Caco-2 (cell line): ENCODE measurements around the gene FMN1. TPM values are rescaled to one million over a fixed set of nuclear protein-coding genes. Genes with fewer than 3 reads are reported as not detected.
"Not testable (repeated sequence)": the region's sequence is repeated elsewhere in the genome, so short reads cannot be mapped to it uniquely, and the experiment has no call there.

Source experiments
- BruUV-seq: library from RNA; stranded (reverse); fragments of 400-500 nt; replicated peaks from 2 replicates; lab custom pipeline; 2021; lab: Mats Ljungman, UMichigan
- CTCF ChIA-PET: fragments of 300-600 bp; sonication (Branson Sonifier 250); formaldehyde crosslinking; loops from one replicate; lab custom pipeline; 2022; ENCODE audit warnings: antibody characterized with exemption; lab: Charles Lee
- POLR2A ChIA-PET: fragments of 300-600 bp; sonication (Branson Sonifier 250); formaldehyde crosslinking; loops from one replicate; lab custom pipeline; 2022; ENCODE audit warnings: antibody characterized with exemption; lab: Charles Lee
- DNase-seq, 2 experiments: peaks; one replicate each; pipeline versions ENCODE4 v3.0.0 to v3.0.0-alpha.2; 2020 to 2022
- H3K27me3 ChIP-seq: replicated peaks from 2 replicates; pipeline ENCODE4 v1.6.0; 2011; ENCODE audit warnings: low read length; ENCODE audit not compliant: control insufficient read depth, insufficient read depth
- H3K36me3 ChIP-seq: 2 replicates; pipeline ENCODE4 v1.5.1; 2011; ENCODE audit warnings: low read length; ENCODE audit not compliant: control insufficient read depth, insufficient read depth
- H3K4me1 ChIP-seq: fragments of 250-450 bp; sonication (Bioruptor Pico); 2 replicates; pipeline ENCODE4 v1.5.1; 2020; ENCODE audit warnings: mild to moderate bottlenecking
- H3K4me3 ChIP-seq: 2 replicates; pipeline ENCODE4 v1.5.1; 2011; ENCODE audit warnings: low read depth, mild to moderate bottlenecking, control low read depth, low read length
- H3K9me3 ChIP-seq: fragments of 250-450 bp; sonication (Bioruptor Pico); 2 replicates; pipeline ENCODE4 v1.5.1; 2020; ENCODE audit warnings: mild to moderate bottlenecking, moderate library complexity
- H3K27ac Mint-ChIP-seq: one replicate; pipeline ENCODE4 v1.8.0; 2022; ENCODE audit warnings: mixed read lengths; ENCODE audit not compliant: unreplicated experiment
- H3K27me3 Mint-ChIP-seq: one replicate; pipeline ENCODE4 v1.8.0; 2022; ENCODE audit warnings: mixed read lengths; ENCODE audit not compliant: insufficient read depth, unreplicated experiment
- H3K36me3 Mint-ChIP-seq: one replicate; pipeline ENCODE4 v1.8.0; 2022; ENCODE audit warnings: mild to moderate bottlenecking, mixed read lengths; ENCODE audit not compliant: insufficient read depth, unreplicated experiment
- H3K4me1 Mint-ChIP-seq: one replicate; pipeline ENCODE4 v1.8.0; 2022; ENCODE audit warnings: low read depth, mixed read lengths; ENCODE audit not compliant: unreplicated experiment
- H3K4me3 Mint-ChIP-seq: one replicate; pipeline ENCODE4 v1.8.0; 2022; ENCODE audit warnings: mild to moderate bottlenecking, moderate library complexity, mixed read lengths; ENCODE audit not compliant: unreplicated experiment
- H3K9me3 Mint-ChIP-seq: one replicate; pipeline ENCODE4 v1.8.0; 2022; ENCODE audit warnings: mixed read lengths; ENCODE audit not compliant: unreplicated experiment
- intact Hi-C: fragments of 100-400 bp; cut with micrococcal nuclease; formaldehyde crosslinking; loops from one replicate; pipeline ENCODE4 v1.10.0; 2022; ENCODE audit not compliant: unreplicated experiment
- total RNA-seq: library from RNA; stranded (reverse); gene quantifications from 2 replicates; pipeline ENCODE4 v1.2.3, GENCODE V29; 2022
- TF ChIP-seq, protein P1 (sequence below), 2 experiments: fragments of 200-600 bp in 1 of 2; IDR thresholded peaks; 1 replicate in 1 of 2; 2 replicates in 1 of 2; pipeline versions ENCODE4 v1.5.1 to v1.8.0; 2011 to 2022; ENCODE audit warnings: antibody characterized with exemption in 1 of 2, control low read depth in 1 of 2, inconsistent platforms in 1 of 2, low read depth in 1 of 2, low read length in 1 of 2, mild to moderate bottlenecking in 1 of 2, moderate library complexity in 1 of 2; ENCODE audit not compliant: insufficient read depth in 1 of 2, severe bottlenecking in 1 of 2, unreplicated experiment in 1 of 2

The FMN1 gene
- total RNA-seq, 1 experiment from 2014 or later = 1.6 TPM

DNA sequence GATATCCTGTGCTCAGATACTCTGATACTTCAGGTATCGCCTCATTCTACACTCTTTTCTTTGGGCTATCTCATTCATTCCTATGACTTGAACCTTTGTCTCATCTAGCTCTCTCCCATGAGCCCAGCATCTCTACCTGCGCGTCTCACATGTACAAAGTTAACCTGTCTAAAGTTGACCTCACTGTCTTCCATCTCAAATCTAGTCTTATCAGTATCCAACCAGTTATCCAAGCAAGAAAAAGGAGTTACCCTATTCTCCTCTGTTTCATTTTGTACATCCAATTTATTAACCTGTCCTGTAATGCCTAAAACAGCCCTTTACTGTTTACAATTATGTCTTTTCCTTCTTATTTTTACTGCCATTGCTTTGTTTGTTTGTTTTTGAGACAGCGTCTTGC is 342.5 kb downstream of the FMN1 start:
- no peaks in the 10 kb centered on the region for H3K9me3 ChIP-seq
- ChIA-PET CTCF (no interaction called here), POLR2A (no interaction called here)
- Mint-ChIP-seq H3K36me3 (no peaks in the 10 kb centered on the region), H3K27me3 (no peaks in the 10 kb centered on the region), H3K9me3 (no peaks in the 10 kb centered on the region), H3K4me3 (no peak overlapping the region), H3K4me1 (peaks cover 18% of the 10 kb centered on the region), H3K27ac (no peak overlapping the region)
- TF ChIP-seq, protein P1, sequence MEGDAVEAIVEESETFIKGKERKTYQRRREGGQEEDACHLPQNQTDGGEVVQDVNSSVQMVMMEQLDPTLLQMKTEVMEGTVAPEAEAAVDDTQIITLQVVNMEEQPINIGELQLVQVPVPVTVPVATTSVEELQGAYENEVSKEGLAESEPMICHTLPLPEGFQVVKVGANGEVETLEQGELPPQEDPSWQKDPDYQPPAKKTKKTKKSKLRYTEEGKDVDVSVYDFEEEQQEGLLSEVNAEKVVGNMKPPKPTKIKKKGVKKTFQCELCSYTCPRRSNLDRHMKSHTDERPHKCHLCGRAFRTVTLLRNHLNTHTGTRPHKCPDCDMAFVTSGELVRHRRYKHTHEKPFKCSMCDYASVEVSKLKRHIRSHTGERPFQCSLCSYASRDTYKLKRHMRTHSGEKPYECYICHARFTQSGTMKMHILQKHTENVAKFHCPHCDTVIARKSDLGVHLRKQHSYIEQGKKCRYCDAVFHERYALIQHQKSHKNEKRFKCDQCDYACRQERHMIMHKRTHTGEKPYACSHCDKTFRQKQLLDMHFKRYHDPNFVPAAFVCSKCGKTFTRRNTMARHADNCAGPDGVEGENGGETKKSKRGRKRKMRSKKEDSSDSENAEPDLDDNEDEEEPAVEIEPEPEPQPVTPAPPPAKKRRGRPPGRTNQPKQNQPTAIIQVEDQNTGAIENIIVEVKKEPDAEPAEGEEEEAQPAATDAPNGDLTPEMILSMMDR (IDR thresholded peaks at IDR 0.05; ENCODE audit: insufficient read depth in 1 of 2, low read depth in 1 of 2, low read length in 1 of 2, severe bottlenecking in 1 of 2, unreplicated experiment in 1 of 2) = no peak
- no peak for DNase-seq
- intact Hi-C loops = no loop called here
- H3K36me3 ChIP-seq = no peaks in the 10 kb centered on the region
- H3K4me1 ChIP-seq = peaks cover 21% of the 10 kb centered on the region; the same call in 1 of the 2 replicates
- BruUV-seq = no TSS peak
- H3K27me3 ChIP-seq = no peaks in the 10 kb centered on the region
- H3K4me3 ChIP-seq = no peak overlapping the region

DNA sequence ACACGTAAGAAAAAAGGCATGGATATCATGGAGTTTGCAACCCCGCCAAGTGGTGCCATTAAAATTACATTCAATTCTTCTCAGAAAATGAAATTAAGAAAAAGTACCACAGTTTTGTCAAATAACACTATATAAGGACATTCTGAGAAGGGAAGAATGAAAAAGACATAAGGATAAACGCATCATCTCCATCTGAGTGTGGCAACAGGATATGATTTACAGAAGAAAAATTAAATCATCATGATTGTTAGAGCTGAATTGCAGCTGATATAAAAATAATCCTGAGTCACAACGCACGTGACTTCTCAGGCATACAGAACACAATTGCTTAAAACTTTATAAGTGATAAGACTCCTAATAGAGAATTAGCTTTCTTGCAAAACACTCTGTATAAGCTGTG is 342.9 kb downstream of the FMN1 start:
- no peaks in the 10 kb centered on the region for H3K36me3 ChIP-seq
- H3K4me3 ChIP-seq = no peak overlapping the region
- no TSS peak for BruUV-seq
- no peak for DNase-seq
- Mint-ChIP-seq H3K4me3 (no peak overlapping the region), H3K27ac (no peak overlapping the region), H3K27me3 (no peaks in the 10 kb centered on the region), H3K9me3 (no peaks in the 10 kb centered on the region), H3K36me3 (no peaks in the 10 kb centered on the region), H3K4me1 (peaks cover 18% of the 10 kb centered on the region)
- no peaks in the 10 kb centered on the region for H3K9me3 ChIP-seq
- ChIA-PET POLR2A (no interaction called here), CTCF (no interaction called here)
- H3K27me3 ChIP-seq = no peaks in the 10 kb centered on the region
- intact Hi-C loops = no loop called here
- peaks cover 21% of the 10 kb centered on the region; the same call in 1 of the 2 replicates for H3K4me1 ChIP-seq
- TF ChIP-seq, protein P1 (IDR thresholded peaks at IDR 0.05; ENCODE audit: insufficient read depth in 1 of 2, low read depth in 1 of 2, low read length in 1 of 2, severe bottlenecking in 1 of 2, unreplicated experiment in 1 of 2) = no peak

DNA sequence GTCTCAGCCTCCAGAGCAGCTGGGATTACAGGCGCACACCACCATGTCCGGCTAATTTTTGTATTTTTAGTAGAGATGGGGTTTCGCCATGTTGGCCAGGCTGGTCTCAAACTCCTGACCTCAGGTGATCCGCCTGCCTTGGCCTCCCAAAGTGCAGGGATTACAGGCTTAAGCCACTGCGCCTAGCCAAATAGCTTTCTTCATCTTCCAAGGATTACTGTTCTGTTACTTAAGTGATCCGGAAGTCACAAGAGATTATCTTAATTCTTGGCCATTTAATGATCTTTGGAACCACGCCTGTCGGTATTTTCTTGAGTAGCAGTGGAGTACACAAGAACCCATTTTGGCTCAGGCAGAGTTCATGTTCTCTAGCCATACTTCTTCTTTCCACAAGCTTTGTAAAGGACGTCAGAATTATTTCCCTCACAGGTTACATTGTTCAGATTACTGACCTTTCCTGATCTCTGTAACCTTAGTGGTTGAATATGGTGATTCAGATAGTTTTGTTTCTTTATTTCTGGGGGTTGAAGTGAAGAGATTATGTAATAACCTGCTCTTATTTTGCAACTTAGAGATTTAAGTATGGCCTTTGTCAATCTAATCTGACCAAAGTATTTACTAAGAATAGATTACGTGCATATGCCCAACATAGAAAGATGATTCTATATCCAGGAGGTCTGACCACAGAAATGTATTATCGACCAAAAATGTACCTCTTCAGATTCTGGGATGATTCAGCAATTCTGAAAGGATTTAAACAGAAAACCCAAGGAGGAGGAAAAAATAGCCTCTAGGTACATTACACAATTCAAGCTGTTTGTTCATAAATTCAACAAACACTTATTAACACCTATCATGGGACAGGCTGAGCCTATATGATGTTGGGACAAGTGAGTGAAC is 344.5 kb downstream of the FMN1 start:
- POLR2A ChIA-PET = no interaction called here
- no peak for DNase-seq
- no peaks in the 10 kb centered on the region for H3K9me3 ChIP-seq
- intact Hi-C loops = no loop called here
- Mint-ChIP-seq H3K36me3 (no peaks in the 10 kb centered on the region), H3K9me3 (no peaks in the 10 kb centered on the region), H3K4me3 (no peak overlapping the region), H3K4me1 (peaks cover 18% of the 10 kb centered on the region), H3K27me3 (no peaks in the 10 kb centered on the region), H3K27ac (no peak overlapping the region)
- CTCF ChIA-PET = no interaction called here
- no peak overlapping the region for H3K4me3 ChIP-seq
- H3K36me3 ChIP-seq = no peaks in the 10 kb centered on the region
- no TSS peak for BruUV-seq
- TF ChIP-seq, protein P1 (IDR thresholded peaks at IDR 0.05; ENCODE audit: insufficient read depth in 1 of 2, low read depth in 1 of 2, low read length in 1 of 2, severe bottlenecking in 1 of 2, unreplicated experiment in 1 of 2) = no peak
- H3K27me3 ChIP-seq = no peaks in the 10 kb centered on the region
- peaks cover 16% of the 10 kb centered on the region; the same call in 1 of the 2 replicates for H3K4me1 ChIP-seq

DNA sequence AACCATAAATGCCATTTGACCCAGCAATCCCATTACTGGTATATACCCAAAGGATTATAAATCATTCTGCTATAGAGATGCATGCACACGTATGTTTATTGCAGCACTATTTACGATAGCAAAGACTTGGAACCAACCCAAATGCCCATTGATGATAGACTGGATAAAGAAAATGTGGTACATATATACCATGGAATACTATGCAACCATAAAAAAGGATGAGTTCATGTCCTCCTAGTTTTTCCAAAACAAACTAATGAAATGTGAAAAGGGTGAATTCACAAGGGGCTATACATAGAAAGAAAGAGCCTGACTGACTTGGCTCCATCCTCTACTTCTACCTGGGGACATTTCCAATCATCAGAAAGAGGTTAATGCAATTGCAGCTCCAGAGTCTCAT is 347.8 kb downstream of the FMN1 start:
- H3K4me3 Mint-ChIP-seq, POLR2A ChIA-PET, H3K27me3 Mint-ChIP-seq, H3K27me3 ChIP-seq, H3K36me3 ChIP-seq, intact Hi-C loops, H3K36me3 Mint-ChIP-seq, BruUV-seq, DNase-seq, H3K27ac Mint-ChIP-seq, H3K9me3 ChIP-seq, H3K9me3 Mint-ChIP-seq, H3K4me1 Mint-ChIP-seq, H3K4me3 ChIP-seq, H3K4me1 ChIP-seq: not testable (repeated sequence)
- CTCF ChIA-PET = interaction anchor here (0.5 kb wide), 1 partner anchor 8 kb away, joined by 5 read pairs; no protein-coding TSS in a partner anchor
